Esophagus muscularis mucosa (tissue), 4 donors: ENCODE measurements around the gene ATP6V1B1.

ENCODE experiments used
- CTCF ChIP-seq, 3 experiments: fragments of 200-600 bp in 2 of 3; fragments of 450-650 bp in 1 of 3; sonication (generic) in 2 of 3; IDR thresholded peaks; one replicate each; pipeline ENCODE4 v1.5.1; 2017 to 2019; ENCODE audit warnings: antibody characterized with exemption in 3 of 3, mild to moderate bottlenecking in 2 of 3, moderate library complexity in 1 of 3
- EP300 ChIP-seq: sonication (generic); formaldehyde crosslinking; IDR thresholded peaks from one replicate; pipeline ENCODE4 v1.6.1; 2017; ENCODE audit warnings: antibody characterized with exemption
- POLR2A ChIP-seq: fragments of 450-650 bp; IDR thresholded peaks from one replicate; pipeline ENCODE4 v1.6.1; 2017; ENCODE audit warnings: antibody characterized with exemption, moderate library complexity, mild to moderate bottlenecking, low read depth
- POLR2AphosphoS5 ChIP-seq, 2 donors: sonication (generic); formaldehyde crosslinking; IDR thresholded peaks; one replicate each; pipeline ENCODE4 v1.6.1; 2017; ENCODE audit warnings: antibody characterized with exemption in 2 of 2

GRCh38 chr2:70966681-70967080 is 31.0 kb downstream of the ATP6V1B1 start:
- TF ChIP-seq CTCF (IDR thresholded peaks at IDR 0.05) = no peak
- TF ChIP-seq EP300 = no peak
- TF ChIP-seq POLR2AphosphoS5 (IDR thresholded peaks at IDR 0.05) = no peak
- no peak for TF ChIP-seq POLR2A
